ENCODE measurements around the gene KCTD14.
"Not testable (repeated sequence)": the region's sequence is repeated elsewhere in the genome, so short reads cannot be mapped to it uniquely, and the experiment has no call there.

Gene KCTD14

DNA sequence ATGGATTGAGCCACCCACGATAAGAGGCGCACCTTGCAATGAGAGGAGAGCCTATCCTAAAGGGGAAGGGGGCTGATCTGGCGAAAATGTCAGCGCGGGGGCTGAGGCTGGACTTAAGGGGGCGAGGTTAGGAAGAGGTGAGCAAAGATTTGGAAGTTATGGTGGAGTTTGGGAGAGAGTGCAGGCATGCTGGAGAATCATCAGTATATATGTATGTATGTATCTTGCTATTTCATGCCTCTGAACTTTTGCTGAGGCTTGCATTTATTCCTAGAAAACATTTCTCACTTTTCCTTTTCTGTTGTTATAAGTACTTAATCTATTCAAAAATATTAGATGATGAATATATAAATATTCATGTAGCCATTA is 23.4 kb upstream of the KCTD14 start:
- no peak for DNase-seq (ENCODE audit: low read depth in 3 of 3)

DNA sequence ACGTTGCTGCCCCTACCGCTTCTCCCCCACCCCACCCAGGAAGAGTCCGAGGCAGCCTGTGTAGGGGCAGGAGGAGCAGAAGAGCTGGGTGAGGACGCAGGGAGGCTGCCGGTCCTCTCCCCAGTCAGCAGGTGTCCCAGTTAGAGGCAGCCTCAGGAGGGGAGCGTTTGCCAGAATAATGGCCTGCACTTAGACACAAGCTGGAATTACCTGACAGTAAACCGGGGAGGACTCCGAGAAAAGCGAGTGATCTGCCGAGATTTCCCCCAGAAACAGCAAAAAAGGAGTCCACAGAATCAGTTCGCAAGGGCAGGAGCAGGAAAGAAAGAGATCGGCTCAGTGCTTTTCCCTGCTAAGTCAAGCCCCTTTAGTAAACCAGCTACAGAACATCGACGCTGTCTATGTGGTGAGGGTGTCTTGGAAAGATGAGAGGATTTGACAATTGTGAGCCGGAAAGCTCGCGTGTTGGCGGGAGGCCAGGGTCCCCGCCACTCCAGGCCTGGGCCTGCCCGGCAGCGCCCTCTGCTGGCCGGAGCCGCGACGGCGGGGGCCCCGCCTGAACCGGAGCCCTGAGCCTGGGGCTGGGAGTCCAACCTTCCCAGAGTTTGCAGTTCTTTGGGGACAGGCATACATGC is 22.9 kb upstream of the KCTD14 start:
- peak; percentile 50 to 75 (median 63) for DNase-seq (ENCODE audit: low read depth in 3 of 3)

DNA sequence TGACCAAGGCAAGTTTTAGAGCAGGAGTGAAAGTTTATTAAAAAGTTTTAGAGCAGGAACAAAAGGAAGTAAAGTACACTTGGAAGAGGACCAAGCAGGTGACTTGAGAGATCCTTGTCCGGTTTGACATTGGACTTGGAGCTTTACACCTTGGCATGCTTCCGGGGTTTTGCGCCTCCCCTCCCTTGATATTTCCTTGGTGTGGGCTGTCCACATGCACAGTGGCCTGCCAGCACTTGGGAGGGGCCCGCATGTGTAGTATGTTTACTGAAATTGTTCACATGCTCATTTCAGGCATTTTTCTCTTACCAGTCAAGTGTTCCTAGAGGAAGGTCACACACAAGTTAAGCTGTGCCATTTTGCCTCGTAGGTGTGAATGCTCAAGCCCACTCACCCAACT is 21.6 kb upstream of the KCTD14 start:
- DNase-seq (ENCODE audit: low read depth in 3 of 3), result no peak

DNA sequence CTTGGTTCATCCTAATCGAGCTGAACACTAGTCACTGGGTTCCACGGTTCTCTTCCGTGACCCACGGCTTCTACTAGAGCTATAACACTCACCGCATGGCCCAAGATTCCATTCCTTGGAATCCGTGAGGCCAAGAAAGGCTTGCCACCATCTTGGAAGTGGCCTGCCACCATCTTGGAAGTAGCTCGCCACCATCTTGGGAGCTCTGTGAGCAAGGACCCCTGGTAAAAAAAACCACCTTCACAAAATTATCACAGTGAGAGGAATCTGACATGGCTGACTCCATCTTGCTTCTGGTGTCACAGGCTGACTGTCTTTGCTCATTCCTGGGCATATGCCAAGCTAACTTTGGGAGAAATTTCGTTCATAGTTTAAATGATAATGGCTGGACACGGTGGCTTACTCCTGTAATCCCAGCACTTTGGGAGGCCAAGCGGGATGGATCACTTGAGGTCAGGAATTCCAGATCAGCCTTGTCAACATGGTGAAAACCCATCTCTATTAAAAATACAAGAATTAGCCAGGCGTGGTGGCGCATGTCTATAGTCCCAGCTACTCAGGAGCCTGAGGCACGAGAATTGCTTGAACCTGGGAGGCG is 18.9 kb upstream of the KCTD14 start:
- DNase-seq (ENCODE audit: low read depth in 3 of 3), result no peak

DNA sequence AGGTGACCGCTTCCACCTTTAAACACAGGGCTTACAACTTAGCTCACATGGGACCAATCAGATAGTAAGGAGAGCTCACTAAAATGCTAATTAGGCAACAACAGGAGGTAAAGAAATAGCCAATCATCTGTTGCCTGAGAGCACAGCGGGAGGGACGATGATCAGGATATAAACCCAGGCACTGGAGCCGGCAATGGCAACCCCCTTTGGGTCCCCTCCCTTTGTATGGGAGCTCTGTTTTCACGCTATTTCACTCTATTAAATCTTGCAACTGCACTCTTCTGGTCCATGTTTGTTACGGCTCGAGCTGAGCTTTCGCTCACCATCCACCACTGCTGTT is 18.3 kb upstream of the KCTD14 start:
- DNase-seq (ENCODE audit: low read depth in 3 of 3), result not testable (repeated sequence)

DNA sequence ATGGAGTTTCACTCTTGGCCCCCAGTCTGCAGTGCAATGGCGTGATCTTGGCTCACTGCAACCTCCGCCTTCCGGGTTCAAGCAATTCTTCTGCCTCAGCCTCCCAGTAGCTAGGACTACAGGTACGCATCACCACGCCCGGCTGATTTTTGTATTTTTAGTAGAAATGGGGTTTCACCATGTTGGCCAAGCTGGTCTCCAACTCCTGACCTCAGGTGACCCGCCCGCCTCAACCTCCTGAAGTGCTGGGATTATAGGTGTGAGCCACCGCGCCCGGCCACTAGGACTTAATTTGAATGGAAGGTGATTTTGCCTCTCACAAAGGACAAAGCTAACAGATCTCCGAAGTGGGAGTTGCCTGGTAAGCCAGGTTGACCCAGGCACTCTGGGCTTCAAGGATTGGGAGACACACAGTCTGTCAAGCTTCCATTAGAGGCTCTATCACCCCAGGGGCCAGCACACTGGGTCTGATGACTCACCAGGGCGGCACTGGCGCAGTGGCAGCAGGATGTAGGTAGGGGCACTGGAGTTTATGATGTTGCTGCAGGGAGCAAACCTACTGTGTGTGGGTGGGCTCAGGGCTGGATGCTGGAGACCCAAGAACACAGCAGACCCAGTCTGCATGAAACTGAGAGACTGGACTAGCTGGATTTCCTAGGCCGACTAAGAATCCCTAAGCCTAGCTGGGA is 17.8 kb upstream of the KCTD14 start:
- DNase-seq (ENCODE audit: low read depth in 3 of 3), result no peak

DNA sequence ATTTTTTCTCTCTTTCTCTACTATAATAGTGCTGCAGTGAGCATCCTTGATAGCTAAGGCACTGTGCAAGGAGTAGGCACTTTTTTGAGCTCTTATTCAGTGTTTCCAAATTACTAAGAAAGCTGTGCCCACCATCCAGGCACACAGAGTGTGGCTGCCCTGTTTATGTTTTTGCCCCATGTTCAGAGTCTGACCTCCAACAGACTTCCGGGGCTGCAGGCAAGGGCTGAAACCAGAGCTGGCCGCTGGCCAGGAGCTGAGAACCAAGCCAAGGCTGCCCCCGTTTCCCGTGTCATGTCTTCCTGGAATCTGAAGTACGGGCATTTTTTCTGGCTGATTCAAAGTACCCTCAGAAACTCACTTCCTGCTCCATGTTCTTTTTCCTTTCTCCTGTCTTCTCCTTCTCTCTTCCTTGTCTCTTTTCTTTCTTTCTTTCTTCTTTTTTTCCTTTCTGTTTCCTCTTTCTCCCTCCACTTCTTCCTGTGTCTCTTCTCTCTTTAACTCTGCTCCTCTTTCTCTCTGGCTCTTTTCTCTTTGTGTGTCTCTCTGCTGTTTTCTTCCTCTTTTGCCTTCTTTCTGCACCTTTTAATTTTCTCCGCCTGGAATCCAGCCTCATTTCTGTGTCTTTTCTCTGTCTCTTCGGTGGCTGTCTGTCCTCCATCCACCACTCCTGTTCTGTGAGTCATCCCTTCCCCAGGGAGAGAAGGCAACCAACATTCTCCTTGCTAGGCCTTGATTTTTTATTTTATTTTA is 17.0 kb upstream of the KCTD14 start:
- peak in 1 of 3 experiments; percentile 21 for DNase-seq (ENCODE audit: low read depth in 3 of 3)

DNA sequence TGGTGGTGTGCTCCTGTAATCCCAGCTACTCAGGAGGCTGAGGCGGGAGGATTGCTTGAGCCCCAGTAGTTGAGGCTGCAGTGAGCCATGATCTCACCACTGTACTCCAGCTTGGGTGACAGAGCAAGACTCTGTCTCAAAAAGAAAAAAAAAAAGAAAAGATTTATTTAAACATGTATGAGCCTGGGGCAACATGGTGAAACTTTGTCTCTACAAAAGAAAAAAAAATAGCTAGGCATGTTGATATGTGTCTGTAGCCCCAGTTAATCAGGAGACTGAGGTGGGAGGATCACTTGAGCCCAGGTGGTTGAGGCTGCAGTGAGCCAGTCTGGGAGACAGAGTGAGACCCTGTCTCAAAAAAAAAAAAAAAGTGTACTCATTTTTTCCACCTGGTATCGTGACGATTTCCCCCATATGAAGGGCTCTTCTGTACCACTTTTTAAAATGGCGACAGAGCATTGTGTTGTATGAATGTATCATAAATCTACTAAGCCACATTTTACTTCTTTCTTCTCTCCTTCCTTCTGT is 16.4 kb upstream of the KCTD14 start:
- no peak for DNase-seq (ENCODE audit: low read depth in 3 of 3)

DNA sequence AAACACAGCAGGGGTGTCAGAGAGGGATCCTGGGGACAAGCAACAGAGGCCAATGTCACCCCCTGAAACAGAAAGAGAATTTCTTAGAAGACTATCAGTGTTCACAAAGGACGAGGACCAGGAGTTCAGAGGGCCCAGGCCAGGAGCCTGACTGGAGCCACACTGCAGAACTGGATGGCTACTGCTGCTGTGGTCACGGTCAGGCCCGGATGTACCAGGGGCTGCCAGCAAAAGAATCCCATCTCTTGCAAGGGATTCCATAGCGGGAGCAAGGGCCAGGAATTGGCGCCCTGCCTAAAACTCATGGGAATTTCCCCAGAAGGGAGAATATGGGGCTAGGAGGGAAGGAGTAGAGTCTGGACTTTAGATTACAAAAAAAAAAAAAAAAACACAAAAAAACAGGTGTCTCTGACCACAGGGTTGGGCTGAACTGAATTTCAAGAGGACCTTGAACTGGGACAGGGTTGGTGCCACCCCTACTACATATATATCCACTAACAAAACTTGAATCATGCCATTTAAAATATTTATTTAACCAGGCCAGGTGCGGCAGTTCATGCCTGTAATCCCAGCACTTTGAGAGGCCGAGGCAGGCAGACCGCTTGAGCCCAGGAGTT is 15.7 kb upstream of the KCTD14 start:
- DNase-seq (ENCODE audit: low read depth in 3 of 3), result no peak

DNA sequence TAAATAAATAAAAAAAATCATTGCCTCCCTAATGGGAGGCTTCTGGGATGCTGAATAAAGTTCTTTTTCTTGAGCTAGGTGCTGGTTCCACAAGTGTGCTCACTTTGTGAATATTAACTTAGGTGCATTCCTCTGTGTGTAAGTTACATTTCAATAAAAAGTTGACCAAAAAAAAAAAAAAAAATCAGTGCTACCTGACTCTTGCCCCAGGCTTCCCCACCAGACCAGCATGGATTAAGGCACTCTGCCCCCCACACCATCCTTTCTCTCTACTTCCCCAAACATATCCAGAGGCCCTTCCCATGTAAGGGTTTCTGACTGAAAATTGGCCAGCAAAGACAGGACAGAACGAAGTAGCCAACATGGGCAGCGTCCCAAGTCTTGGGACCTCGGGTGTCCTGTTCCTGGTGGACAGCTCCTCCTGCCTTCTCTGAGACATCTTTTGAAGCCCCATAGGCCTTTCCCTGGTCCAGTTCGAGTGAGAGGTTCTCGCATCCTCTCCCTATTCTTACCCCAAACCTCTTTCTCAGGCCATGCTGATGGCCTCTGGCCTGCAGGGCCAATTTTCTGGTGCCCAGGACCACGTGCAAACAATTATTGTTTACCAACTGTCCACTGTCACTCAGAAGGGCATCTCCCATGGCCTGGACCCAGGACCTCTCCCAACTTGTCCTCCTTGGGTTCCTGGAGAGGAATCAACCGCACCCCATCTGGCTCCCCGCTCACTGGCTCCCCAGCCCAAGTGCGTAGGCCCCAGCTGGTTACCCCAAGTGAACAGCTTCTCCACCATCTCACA is 14.9 kb upstream of the KCTD14 start:
- no peak for DNase-seq (ENCODE audit: low read depth in 3 of 3)

DNA sequence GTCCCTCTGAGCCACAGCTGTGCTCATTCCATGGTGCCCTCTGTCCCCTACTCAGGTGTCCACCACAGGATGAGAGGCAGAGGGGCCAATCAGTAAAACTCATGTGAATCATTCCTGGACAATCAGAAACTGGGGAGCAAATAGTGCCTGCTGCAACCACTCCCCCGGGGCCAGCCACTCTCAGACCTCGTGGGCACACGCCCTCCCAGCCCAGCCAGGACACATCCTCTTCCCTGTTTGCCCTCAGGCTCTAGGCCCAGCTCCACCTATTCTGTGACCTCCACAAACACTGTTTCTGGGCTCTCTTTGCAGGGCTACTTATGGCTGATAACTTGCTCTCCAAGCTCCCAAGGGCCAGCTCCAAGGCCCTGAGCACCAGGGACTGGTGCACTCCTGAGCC is 14.0 kb upstream of the KCTD14 start:
- no peak for DNase-seq (ENCODE audit: low read depth in 3 of 3)

DNA sequence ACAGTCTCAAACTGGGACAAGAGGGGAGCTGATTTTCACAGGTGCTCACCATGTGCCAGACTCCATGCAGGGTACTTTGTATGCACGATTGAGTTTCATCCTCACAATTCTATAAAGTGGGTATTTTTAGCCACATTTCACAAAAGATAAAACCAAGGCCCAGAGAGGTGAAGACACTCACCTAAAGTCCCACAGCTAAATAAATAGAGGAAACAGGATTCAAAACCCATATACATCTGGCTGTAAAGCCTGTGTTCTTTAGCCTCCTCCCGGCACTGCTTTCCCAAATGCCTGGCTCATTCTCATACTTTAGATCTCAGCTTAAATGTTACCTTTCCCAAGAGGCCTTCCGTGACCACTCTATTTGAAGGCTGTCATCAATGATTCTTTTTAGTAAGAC is 13.2 kb upstream of the KCTD14 start:
- no peak for DNase-seq (ENCODE audit: low read depth in 3 of 3)

DNA sequence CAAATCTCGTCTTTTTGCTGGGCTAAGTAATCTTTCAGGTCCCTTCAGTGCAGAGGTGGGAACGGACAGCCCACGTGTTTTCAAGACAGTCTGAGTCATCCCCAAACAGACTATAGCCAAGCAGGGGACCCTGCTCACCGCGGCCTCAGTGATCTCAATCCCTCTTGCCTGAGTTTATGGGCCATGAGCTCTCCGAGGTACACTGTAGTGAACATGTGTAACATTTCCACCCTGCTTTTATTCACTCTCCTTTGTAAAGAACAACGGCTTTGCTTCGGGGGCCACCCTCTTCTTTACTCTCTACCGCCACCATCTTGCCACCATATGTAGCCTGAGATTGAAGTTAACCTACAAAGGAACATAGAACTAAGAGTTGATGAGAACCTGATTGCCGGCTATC is 11.5 kb upstream of the KCTD14 start:
- DNase-seq (ENCODE audit: low read depth in 3 of 3), result no peak

DNA sequence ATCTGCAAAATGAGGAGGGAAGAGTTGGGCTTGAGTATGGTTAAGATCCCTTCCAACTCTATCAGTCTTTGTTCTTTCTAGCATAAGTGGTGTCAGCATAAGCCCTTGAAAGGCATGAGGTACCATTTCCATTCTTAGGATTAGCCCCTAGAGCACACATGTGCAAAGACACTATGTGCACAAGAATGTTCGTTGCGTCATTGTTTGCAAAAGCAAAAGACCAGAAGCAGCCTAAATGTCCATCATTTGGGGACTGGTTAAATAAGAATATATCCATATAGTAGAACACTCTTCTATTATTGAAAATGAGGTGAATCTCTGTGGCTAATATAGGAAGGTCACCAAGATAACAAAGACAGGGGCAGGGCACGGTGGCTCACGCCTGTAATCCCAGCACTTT is 10.0 kb upstream of the KCTD14 start:
- DNase-seq (ENCODE audit: low read depth in 3 of 3), result no peak

DNA sequence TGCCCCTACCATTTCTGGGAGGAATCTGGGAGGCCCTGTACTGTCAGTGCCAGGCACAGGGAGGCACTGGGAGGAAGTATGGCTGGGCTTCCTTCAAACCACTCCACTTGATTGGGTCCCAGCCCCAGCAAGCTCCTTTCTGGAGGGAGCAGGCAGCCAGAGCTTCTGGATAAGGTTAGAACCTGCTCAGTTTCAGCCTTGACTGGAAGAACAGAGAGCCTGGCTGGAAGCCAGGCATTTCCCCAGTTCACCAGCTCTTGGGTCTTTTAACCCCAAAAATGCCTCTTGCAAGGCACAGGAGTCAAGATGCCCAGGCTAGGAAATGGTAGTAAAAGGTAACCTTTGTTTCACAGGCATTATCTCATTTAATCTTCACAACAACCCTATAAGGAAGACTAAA is 9.0 kb upstream of the KCTD14 start:
- no peak for DNase-seq (ENCODE audit: low read depth in 3 of 3)

DNA sequence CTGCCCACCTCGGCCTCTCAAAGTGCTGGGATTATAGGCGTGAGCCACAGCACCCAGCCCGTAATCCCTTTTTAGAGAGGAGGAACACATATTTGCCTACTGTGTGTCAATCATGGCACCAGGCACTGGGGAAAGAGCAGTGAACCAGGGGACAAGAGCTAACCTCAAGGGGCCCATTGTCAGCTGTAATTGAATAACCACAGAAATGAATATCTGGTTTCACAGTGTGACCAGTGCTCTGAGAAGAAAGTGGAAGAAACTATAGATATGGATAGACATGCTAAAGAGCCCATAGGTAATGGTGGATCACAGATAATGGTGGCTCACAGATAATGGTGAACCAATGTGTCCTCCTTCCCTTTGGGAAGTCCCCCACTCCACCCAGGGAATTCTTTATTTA is 8.6 kb upstream of the KCTD14 start:
- DNase-seq (ENCODE audit: low read depth in 3 of 3), result no peak

DNA sequence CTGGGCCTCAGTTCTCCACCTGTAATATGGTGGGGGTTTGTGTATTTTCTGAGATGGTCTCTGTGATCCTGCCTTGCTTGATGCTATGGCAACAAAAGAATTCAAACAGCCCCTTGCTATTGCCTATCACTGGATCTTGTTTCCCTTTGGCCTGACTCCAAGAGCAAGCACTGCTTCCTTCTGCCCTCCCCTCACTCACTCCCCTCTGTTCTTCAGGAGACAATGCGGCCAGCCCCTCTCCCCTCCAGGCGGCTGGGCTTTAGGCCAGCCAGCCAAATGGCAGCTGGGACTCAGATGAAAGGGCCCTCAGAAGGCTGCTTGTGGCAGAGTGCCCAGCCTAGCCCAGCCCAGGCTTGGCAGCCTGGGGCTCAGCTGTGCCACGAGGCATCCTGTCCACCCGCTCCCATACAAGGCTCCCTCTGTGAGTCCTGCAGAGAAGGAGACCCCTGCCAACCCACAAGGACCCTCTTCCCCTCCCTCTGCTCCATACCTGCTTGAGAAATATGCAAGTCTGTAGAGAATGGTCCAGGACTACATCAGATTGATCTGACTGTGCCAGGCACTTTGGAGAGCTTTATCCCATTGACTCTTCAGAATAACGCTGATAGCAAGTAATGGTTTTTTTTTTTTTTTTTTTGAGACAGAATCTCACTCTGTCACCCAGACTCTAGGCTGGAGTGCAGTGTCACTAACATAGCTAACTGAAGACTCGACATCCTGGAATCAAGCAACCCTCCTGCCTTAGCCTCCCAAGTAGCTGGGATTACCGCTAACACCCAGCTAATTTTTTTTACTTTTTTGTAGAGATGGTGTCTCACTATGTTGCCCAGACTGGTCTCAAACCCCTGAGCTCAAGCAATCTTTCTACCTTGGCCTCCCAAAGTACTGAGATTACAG is 7.6 kb upstream of the KCTD14 start:
- DNase-seq (ENCODE audit: low read depth in 3 of 3), result no peak

DNA sequence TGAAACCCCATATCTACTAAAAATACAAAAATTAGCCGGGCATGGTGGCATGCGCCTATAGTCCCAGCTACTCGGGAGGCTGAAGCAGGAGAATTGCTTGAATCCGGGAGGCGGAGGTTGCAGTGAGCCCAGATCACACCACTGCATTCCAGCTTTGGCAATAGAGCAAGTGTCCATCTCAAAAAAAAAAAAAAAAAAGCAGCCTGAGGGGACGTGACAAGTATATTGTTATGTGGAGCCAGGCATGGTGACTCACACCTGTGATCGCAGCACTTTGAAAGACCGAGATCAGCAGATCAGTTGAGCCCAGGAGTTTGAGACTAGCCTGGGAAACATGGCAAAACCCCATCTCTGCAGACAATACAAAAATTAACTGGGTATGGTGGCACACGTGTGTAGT is 5.3 kb upstream of the KCTD14 start:
- not testable (repeated sequence) for DNase-seq (ENCODE audit: low read depth in 3 of 3)

DNA sequence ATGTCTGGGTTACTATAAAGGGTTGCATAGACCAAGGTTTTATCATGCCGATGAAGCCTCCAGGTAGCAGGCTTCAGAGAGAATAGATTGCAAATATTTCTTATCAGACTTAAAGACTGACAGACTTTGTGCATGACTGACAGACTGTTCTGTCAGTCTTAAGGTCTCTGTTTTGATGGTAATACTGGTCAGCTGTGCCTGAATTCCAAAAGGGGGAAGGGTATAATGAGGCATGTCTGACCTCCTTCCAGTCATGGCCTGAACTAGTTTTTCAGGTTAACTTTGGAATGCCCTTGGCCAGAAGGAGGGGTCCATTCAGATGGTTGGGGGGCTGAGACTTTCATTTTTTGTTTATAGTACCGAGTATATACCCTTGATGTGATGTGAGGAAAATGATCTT is 4.7 kb upstream of the KCTD14 start:
- DNase-seq (ENCODE audit: low read depth in 3 of 3), result no peak

DNA sequence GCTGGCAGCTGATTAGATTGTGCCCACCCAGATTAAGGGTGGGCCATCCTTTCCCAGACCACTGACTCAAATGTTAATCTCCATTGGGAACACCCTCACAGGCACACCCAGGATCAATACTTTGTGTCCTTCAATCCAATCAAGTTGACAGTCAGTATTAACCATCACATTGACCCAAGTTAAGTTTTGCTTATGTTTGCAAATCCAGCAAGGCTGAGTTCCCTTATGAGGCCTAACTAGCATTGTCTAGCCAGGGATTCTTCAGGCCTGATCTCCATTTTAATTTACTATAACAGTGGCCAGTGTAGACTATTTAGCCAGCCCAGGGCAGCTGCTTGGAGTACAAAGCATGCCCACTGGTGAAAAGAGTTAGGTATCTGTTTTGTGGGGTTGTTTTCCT is 2.3 kb upstream of the KCTD14 start:
- no peak for DNase-seq (ENCODE audit: low read depth in 3 of 3)
